Activated T-helper 2 cell treated with anti-CD3 and anti-CD28 coated beads, Interferon-gamma antibody, Interleukin-2, Interleukin-4, amounts not matched to agents 10 μg/mL and 5 μg/mL and 100 μg/mL, durations not matched to agents 14 hours and 24 hours and 36 hours (primary cell): ENCODE data around the gene NAPA. TPM values are rescaled to one million over a fixed set of nuclear protein-coding genes. Genes with fewer than 3 reads are reported as not detected.

Experiments used
- DNase-seq: peaks from one replicate; pipeline ENCODE4 v3.0.0; 2021; ENCODE audit warnings: low spot score
- H3K27ac Mint-ChIP-seq: one replicate; pipeline ENCODE4 v1.8.0; 2021; ENCODE audit warnings: mixed read lengths
- H3K27me3 Mint-ChIP-seq: one replicate; pipeline ENCODE4 v1.8.0; 2021; ENCODE audit warnings: low read depth, mixed read lengths
- H3K36me3 Mint-ChIP-seq: one replicate; pipeline ENCODE4 v1.8.0; 2021; ENCODE audit warnings: low read depth, mixed read lengths
- H3K4me1 Mint-ChIP-seq: one replicate; pipeline ENCODE4 v1.8.0; 2021; ENCODE audit warnings: low read depth, mixed read lengths
- H3K4me3 Mint-ChIP-seq: one replicate; pipeline ENCODE4 v1.8.0; 2021; ENCODE audit warnings: low read depth, mild to moderate bottlenecking, moderate library complexity, mixed read lengths
- H3K9me3 Mint-ChIP-seq: one replicate; pipeline ENCODE4 v1.8.0; 2021; ENCODE audit warnings: mixed read lengths
- intact Hi-C: fragments of 100-400 bp; cut with micrococcal nuclease; formaldehyde crosslinking; loops from one replicate; pipeline ENCODE4 v1.15.1; 2023
- total RNA-seq: library from RNA; stranded (reverse); gene quantifications from 2 replicates; pipeline ENCODE4 v1.2.3, GENCODE V29; 2022

Gene NAPA
- total RNA-seq, 1 donor from 2014 or later = 56.9 TPM

- intact Hi-C loops = loop anchor here (1.0 to 5.0 kb wide), 2 partner anchors 31 to 47 kb away; partner anchors contain the start of gene NAPA
Observed at GRCh38 chr19:47483800-47484690, 30.8 kb downstream of the NAPA start, which contains the start of gene KPTN. TSS of gene KPTN (minus strand) at chr19:47484219. CDS start at chr19:47484160, 59 bp downstream.

GRCh38 chr19:47483200-47483599 is 31.7 kb downstream of the NAPA start:
- DNase-seq = no peak
- no peaks in the 10 kb centered on the region for H3K27me3 Mint-ChIP-seq
- H3K36me3 Mint-ChIP-seq = peaks cover 9% of the 10 kb centered on the region
- H3K4me1 Mint-ChIP-seq = peaks cover 22% of the 10 kb centered on the region
- H3K9me3 Mint-ChIP-seq = no peaks in the 10 kb centered on the region
- intact Hi-C loops = loop anchor here (5.0 kb wide), 1 partner anchor 46 kb away; no protein-coding TSS in a partner anchor
- H3K4me3 Mint-ChIP-seq = peak overlapping the region; percentile 99
- H3K27ac Mint-ChIP-seq = no peak overlapping the region

More at GRCh38 chr19:47483800-47484690, 30.8 kb downstream of the NAPA start, which contains the start of gene KPTN:
- DNase-seq = peak; percentile 87
- peak within 1 kb of the TSS; percentile 96 for H3K27ac Mint-ChIP-seq
- H3K4me1 Mint-ChIP-seq = peaks cover 22% of the 10 kb centered on the region
- peaks cover 9% of the 10 kb centered on the region for H3K36me3 Mint-ChIP-seq
- peak within 1 kb of the TSS; percentile 99 for H3K4me3 Mint-ChIP-seq
- H3K9me3 Mint-ChIP-seq = no peaks in the 10 kb centered on the region
- no peaks in the 10 kb centered on the region for H3K27me3 Mint-ChIP-seq

- Mint-ChIP-seq H3K9me3 (no peaks in the 10 kb centered on the region), H3K27me3 (no peaks in the 10 kb centered on the region), H3K36me3 (peaks cover 9% of the 10 kb centered on the region), H3K4me3 (no peak overlapping the region), H3K27ac (no peak overlapping the region), H3K4me1 (peaks cover 16% of the 10 kb centered on the region)
- DNase-seq = no peak
- intact Hi-C loops = loop anchor here (5.0 kb wide), 1 partner anchor 44 kb away; no protein-coding TSS in a partner anchor
Observed at GRCh38 chr19:47481460-47482052, 33.3 kb downstream of the NAPA start.

- Mint-ChIP-seq H3K4me1 (peaks cover 15% of the 10 kb centered on the region), H3K27me3 (no peaks in the 10 kb centered on the region), H3K36me3 (peaks cover 7% of the 10 kb centered on the region), H3K9me3 (no peaks in the 10 kb centered on the region), H3K27ac (no peak overlapping the region), H3K4me3 (no peak overlapping the region)
- DNase-seq = no peak
- intact Hi-C loops = loop anchor here (5.0 kb wide), 1 partner anchor 43 kb away; no protein-coding TSS in a partner anchor
Observed at GRCh38 chr19:47480658-47481057, 34.2 kb downstream of the NAPA start.

GRCh38 chr19:47479701-47480503 is 35.0 kb downstream of the NAPA start:
- no peak for DNase-seq
- intact Hi-C loops = loop anchor here (5.0 kb wide), 1 partner anchor 43 kb away; no protein-coding TSS in a partner anchor
- H3K4me1 Mint-ChIP-seq = peaks cover 7% of the 10 kb centered on the region
- H3K9me3 Mint-ChIP-seq = no peaks in the 10 kb centered on the region
- no peak overlapping the region for H3K4me3 Mint-ChIP-seq
- H3K27me3 Mint-ChIP-seq = no peaks in the 10 kb centered on the region
- peaks cover under 1% of the 10 kb centered on the region for H3K36me3 Mint-ChIP-seq
- H3K27ac Mint-ChIP-seq = no peak overlapping the region

GRCh38 chr19:47476438-47476972 is 38.4 kb downstream of the NAPA start:
- no peaks in the 10 kb centered on the region for H3K36me3 Mint-ChIP-seq
- H3K27ac Mint-ChIP-seq = no peak overlapping the region
- DNase-seq = no peak
- no peak overlapping the region for H3K4me3 Mint-ChIP-seq
- no peaks in the 10 kb centered on the region for H3K9me3 Mint-ChIP-seq
- intact Hi-C loops = no loop called here
- peaks cover 4% of the 10 kb centered on the region for H3K27me3 Mint-ChIP-seq
- no peaks in the 10 kb centered on the region for H3K4me1 Mint-ChIP-seq

- Mint-ChIP-seq H3K36me3 (no peaks in the 10 kb centered on the region), H3K4me3 (no peak overlapping the region), H3K9me3 (no peaks in the 10 kb centered on the region), H3K27me3 (peaks cover 12% of the 10 kb centered on the region), H3K4me1 (peaks cover 5% of the 10 kb centered on the region), H3K27ac (no peak overlapping the region)
- DNase-seq = no peak
- intact Hi-C loops = no loop called here
Observed at GRCh38 chr19:47475465-47475864, 39.4 kb downstream of the NAPA start.

GRCh38 chr19:47473336-47473735 is 41.5 kb downstream of the NAPA start:
- DNase-seq = no peak
- H3K27me3 Mint-ChIP-seq = peaks cover 25% of the 10 kb centered on the region
- no peaks in the 10 kb centered on the region for H3K9me3 Mint-ChIP-seq
- H3K27ac Mint-ChIP-seq = no peak overlapping the region
- H3K4me3 Mint-ChIP-seq = no peak overlapping the region
- intact Hi-C loops = no loop called here
- peaks cover 7% of the 10 kb centered on the region for H3K4me1 Mint-ChIP-seq
- no peaks in the 10 kb centered on the region for H3K36me3 Mint-ChIP-seq

GRCh38 chr19:47471733-47472457 is 43.0 kb downstream of the NAPA start, which contains the start of gene SLC8A2:
TSS of gene SLC8A2 (minus strand) at chr19:47471893. CDS start at chr19:47466403, 5,490 bp downstream.
- DNase-seq = peak; percentile 63
- no peak within 1 kb of the TSS for H3K4me3 Mint-ChIP-seq
- no peaks in the 10 kb centered on the region for H3K9me3 Mint-ChIP-seq
- intact Hi-C loops = no loop called here
- no peak within 1 kb of the TSS for H3K27ac Mint-ChIP-seq
- H3K27me3 Mint-ChIP-seq = peaks cover 33% of the 10 kb centered on the region
- H3K36me3 Mint-ChIP-seq = no peaks in the 10 kb centered on the region
- peaks cover 7% of the 10 kb centered on the region for H3K4me1 Mint-ChIP-seq

- Mint-ChIP-seq H3K4me1 (peaks cover 7% of the 10 kb centered on the region), H3K4me3 (no peak overlapping the region), H3K9me3 (no peaks in the 10 kb centered on the region), H3K36me3 (no peaks in the 10 kb centered on the region), H3K27ac (no peak overlapping the region), H3K27me3 (peaks cover 33% of the 10 kb centered on the region)
- intact Hi-C loops = no loop called here
- DNase-seq = no peak
Observed at GRCh38 chr19:47471381-47471732, 43.5 kb downstream of the NAPA start.

- intact Hi-C loops = no loop called here
- Mint-ChIP-seq H3K36me3 (no peaks in the 10 kb centered on the region), H3K27me3 (peaks cover 33% of the 10 kb centered on the region), H3K27ac (no peak overlapping the region), H3K4me3 (no peak overlapping the region), H3K4me1 (peaks cover 7% of the 10 kb centered on the region), H3K9me3 (no peaks in the 10 kb centered on the region)
- DNase-seq = no peak
Observed at GRCh38 chr19:47470447-47471195, 44.2 kb downstream of the NAPA start.
